HG03139 (cell line): ENCODE results near the gene ATL1.
"Not testable (repeated sequence)": the region's sequence is repeated elsewhere in the genome, so short reads cannot be mapped to it uniquely, and the experiment has no call there.

Experiments
- ATAC-seq: cut with Tn5 transposase; IDR thresholded peaks from one replicate; pipeline ENCODE4 v1.9.1; 2021; ENCODE audit not compliant: unreplicated experiment

Gene ATL1

GRCh38 chr14:50534416-50534815, 25.5 kb upstream of the ATL1 start:
- ATAC-seq = no peak

- no peak for ATAC-seq
Observed at GRCh38 chr14:50534997-50535396, 24.9 kb upstream of the ATL1 start.

- not testable (repeated sequence) for ATAC-seq
Observed at GRCh38 chr14:50538034-50538433, 21.9 kb upstream of the ATL1 start.

GRCh38 chr14:50539051-50539450, 20.9 kb upstream of the ATL1 start:
- ATAC-seq = no peak

GRCh38 chr14:50541159-50541567, 18.8 kb upstream of the ATL1 start:
- no peak for ATAC-seq

GRCh38 chr14:50542941-50543418, 17.0 kb upstream of the ATL1 start:
- ATAC-seq = no peak

- no peak for ATAC-seq
Observed at GRCh38 chr14:50544911-50545310, 15.0 kb upstream of the ATL1 start.

- no peak for ATAC-seq
Observed at GRCh38 chr14:50545618-50546017, 14.3 kb upstream of the ATL1 start.

- no peak for ATAC-seq
Observed at GRCh38 chr14:50550294-50550693, 9.7 kb upstream of the ATL1 start.

- no peak for ATAC-seq
Observed at GRCh38 chr14:50551877-50552276, 8.1 kb upstream of the ATL1 start.

GRCh38 chr14:50552796-50553195, 7.1 kb upstream of the ATL1 start:
- not testable (repeated sequence) for ATAC-seq

- ATAC-seq = no peak
Observed at GRCh38 chr14:50560931-50561285, 963 bp downstream of the ATL1 start.

- ATAC-seq = no peak
Observed at GRCh38 chr14:50562841-50563240, 2.9 kb downstream of the ATL1 start.

- ATAC-seq = no peak
Observed at GRCh38 chr14:50569714-50570274, 9.8 kb downstream of the ATL1 start.

GRCh38 chr14:50573862-50574261, 13.9 kb downstream of the ATL1 start:
- ATAC-seq = no peak

- no peak for ATAC-seq
Observed at GRCh38 chr14:50575769-50576168, 15.8 kb downstream of the ATL1 start.

GRCh38 chr14:50577982-50578381, 18.0 kb downstream of the ATL1 start:
- ATAC-seq = no peak

GRCh38 chr14:50578433-50578832, 18.5 kb downstream of the ATL1 start:
- no peak for ATAC-seq

GRCh38 chr14:50590464-50590863, 30.5 kb downstream of the ATL1 start:
- no peak for ATAC-seq

- ATAC-seq = no peak
Observed at GRCh38 chr14:50594577-50595316, 34.8 kb downstream of the ATL1 start.

GRCh38 chr14:50598765-50599164, 38.8 kb downstream of the ATL1 start:
- ATAC-seq = no peak

- no peak for ATAC-seq
Observed at GRCh38 chr14:50599700-50600444, 39.9 kb downstream of the ATL1 start.
